Measurements from ENCODE around the gene RPL15.

DNA sequence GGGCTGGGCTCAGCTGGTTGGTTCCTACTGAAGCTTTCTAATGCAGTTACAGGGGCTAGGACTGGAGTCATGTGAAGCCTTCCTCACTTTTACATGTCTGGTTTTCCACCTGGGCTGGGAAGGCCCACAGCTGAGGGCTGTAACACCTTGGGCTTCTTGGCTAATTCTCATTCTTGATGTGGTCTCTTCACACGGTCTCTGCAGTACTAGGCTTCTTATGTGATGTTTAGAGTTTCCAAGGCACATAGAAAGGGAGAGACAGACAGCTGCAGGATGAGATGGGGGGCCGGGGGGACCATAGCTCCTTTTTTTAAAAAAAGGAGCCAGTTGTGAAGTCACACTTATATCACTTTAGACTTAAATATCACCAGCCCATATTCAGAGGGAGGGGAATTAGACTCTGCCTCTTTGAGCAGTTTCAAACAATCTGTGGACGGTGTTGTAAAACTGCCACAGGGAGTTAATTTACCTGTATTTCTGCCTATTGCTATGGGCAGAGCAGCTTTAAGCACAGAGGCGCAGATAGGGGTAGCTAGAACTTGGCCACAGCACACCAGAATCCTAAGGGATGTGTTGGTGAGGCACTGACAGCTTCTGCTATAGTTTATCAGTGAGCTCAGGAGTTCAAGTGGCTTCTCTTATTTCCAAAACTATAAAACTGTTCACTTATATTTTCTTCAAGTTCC is 46.8 kb upstream of the RPL15 start:
- TF ChIP-seq CEBPB (IDR thresholded peaks at IDR 0.05; ENCODE audit: low read depth, low read length) (no peak), SUZ12 (IDR thresholded peaks at IDR 0.05; ENCODE audit: low read length) (no peak), JUN (IDR thresholded peaks at IDR 0.05; ENCODE audit: low read depth, low read length) (no peak), SP1 (IDR thresholded peaks at IDR 0.05; ENCODE audit: low read depth, low read length) (no peak), TAF1 (IDR thresholded peaks at IDR 0.05; ENCODE audit: low read depth, low read length) (no peak), POLR2A (IDR thresholded peaks at IDR 0.05; ENCODE audit: control extremely low read depth in 1 of 2, low read depth in 2 of 2, low read length in 2 of 2) (no peak), YY1 (IDR thresholded peaks at IDR 0.05; ENCODE audit: low read depth, low read length) (no peak)
- TF ChIP-seq, protein P1, sequence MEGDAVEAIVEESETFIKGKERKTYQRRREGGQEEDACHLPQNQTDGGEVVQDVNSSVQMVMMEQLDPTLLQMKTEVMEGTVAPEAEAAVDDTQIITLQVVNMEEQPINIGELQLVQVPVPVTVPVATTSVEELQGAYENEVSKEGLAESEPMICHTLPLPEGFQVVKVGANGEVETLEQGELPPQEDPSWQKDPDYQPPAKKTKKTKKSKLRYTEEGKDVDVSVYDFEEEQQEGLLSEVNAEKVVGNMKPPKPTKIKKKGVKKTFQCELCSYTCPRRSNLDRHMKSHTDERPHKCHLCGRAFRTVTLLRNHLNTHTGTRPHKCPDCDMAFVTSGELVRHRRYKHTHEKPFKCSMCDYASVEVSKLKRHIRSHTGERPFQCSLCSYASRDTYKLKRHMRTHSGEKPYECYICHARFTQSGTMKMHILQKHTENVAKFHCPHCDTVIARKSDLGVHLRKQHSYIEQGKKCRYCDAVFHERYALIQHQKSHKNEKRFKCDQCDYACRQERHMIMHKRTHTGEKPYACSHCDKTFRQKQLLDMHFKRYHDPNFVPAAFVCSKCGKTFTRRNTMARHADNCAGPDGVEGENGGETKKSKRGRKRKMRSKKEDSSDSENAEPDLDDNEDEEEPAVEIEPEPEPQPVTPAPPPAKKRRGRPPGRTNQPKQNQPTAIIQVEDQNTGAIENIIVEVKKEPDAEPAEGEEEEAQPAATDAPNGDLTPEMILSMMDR (IDR thresholded peaks at IDR 0.05; ENCODE audit: control extremely low read depth in 1 of 3, insufficient read depth in 1 of 3, low read depth in 1 of 3, low read length in 3 of 3), result no peak

Data from H1 (cell line).